HG03039 (cell line): ENCODE results near the gene PTPRCAP.
"Not testable (repeated sequence)": the region's sequence is repeated elsewhere in the genome, so short reads cannot be mapped to it uniquely, and the experiment has no call there.

Source experiments
- ATAC-seq: cut with Tn5 transposase; IDR thresholded peaks from one replicate; pipeline ENCODE4 v1.9.1; 2021; ENCODE audit warnings: mild to moderate bottlenecking, moderate library complexity; ENCODE audit not compliant: unreplicated experiment

The PTPRCAP gene

DNA sequence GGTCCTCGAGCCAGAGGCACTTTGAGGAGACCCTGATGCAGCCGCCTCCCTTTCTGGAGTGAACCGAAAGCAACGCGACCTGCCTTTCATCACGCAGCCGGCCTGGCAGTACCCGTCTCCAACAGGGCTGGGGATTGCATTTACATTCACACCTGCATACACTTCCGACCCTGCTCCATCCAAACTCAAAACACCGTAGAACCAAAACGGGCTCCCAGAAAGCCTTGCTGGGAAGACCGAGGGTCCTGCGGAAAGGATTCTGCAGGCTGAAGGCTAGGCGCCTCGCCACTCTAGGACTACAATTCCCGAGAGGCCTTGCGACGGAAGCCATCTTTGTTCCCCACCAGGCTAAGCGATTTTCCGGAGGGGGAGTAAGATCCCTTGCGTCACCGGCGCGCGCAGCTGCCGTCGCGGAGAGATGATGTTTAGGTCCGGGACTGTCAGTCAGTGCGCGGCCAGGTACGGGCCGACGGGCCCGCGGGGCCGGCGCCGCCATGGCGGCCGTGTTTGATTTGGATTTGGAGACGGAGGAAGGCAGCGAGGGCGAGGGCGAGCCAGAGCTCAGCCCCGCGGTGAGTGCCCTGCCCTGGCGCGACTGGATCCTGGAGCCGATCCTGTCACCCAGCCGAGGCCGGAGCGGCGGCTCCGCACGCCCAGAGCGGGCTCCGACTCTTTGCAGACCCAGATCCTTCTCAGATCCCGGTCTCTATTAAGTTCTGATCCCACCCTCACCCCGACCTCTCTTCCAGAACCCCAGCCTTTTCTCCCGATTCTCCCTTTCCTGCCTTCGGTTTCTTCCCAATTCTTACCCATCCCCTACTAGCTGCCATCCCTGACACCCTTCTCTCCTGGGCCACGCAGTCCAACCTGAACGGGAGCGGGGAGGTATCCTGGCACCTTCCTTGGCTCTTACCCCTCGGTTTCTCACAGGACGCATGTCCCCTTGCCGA is 9.2 kb downstream of the PTPRCAP start, which contains the start of gene RPS6KB2:
TSS of gene RPS6KB2 (plus strand) at position 443 of the 950 bp plus-strand sequence. CDS start at position 495, 52 bp downstream.
- ATAC-seq = peak; percentile 69

DNA sequence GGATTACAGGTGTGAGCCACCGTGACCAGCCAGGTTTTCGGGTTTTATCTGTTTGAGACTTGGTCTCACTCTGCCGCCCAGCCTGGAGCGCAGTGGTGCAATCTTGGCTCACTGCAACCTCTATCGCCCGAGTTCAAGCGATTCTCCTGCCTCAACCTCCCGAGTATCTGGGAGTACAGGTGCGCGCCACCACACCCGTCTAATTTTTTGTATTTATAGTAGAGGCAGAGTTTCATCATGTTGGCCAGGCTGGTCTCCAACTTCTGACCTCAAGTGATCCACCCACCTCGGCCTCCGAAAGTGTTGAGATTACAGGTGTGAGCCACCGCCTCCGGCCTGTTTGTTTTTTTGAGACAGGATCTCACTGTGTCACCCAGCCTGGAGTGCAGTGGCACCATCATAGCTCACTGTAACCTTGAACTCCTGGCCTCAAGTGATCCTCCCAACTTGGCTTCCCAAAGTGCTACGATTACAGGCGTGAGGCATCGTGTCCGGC is 10.1 kb downstream of the PTPRCAP start:
- ATAC-seq = not testable (repeated sequence)

DNA sequence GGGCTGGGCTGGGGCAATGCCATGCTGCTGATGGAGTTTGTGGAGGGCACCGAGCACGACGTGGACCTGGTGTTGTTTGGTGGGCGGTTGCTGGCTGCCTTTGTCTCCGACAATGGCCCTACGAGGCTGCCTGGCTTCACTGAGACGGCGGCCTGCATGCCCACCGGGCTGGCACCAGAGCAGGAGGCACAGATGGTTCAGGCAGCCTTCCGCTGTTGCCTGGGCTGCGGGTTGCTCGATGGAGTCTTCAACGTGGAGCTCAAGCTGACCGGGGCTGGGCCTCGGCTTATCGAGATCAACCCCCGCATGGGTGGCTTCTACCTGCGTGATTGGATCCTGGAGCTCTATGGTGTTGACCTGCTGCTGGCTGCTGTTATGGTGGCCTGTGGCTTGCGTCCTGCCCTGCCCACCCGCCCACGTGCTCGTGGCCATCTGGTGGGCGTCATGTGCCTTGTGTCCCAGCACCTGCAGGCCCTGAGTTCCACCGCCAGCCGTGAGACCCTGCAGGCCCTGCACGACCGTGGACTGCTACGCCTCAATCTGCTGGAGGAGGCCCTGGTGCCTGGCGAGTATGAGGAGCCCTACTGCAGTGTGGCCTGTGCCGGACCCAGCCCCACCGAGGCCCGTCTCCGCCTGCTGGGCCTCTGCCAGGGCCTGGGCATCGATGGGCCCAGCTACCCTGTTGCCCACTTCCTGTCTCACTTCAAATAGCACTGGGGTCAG is 13.4 kb downstream of the PTPRCAP start:
- ATAC-seq = no peak

DNA sequence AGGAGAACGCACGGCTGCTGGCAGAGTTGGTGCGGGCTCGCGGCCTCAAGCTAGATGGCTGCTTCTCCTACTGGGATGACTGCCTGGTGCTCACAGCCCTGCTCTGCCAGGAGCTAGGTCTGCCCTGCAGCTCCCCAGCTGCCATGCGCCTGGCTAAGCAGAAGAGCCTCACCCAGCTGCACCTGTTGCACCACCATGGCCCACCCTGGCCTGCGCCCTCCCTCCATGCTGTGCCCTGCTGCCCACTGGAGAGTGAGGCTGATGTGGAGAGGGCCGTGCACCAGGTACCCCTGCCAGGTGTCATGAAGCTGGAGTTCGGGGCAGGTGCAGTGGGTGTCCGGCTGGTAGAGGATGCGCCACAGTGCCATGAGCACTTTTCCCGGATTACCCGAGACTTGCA is 14.0 kb downstream of the PTPRCAP start:
- ATAC-seq = no peak

DNA sequence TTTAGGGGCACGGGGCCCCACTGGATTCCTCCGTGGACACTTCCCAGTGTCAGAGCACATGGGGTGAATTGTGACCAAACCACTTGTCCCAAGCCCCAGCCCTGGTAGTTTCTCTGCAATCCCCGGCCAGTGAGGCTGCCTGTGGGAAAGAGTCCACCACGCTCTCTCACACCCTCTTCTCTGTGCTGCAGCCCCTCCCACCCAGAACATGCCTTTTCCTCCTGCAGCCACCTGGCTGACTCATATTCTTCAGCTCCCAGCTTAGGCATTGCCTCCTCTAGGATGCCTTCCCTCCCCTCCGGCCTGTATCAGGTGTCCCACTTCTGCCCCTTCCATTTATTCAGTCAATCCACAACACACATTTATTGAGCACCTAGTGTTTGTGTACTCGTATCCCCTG is 14.6 kb downstream of the PTPRCAP start:
- no peak for ATAC-seq

DNA sequence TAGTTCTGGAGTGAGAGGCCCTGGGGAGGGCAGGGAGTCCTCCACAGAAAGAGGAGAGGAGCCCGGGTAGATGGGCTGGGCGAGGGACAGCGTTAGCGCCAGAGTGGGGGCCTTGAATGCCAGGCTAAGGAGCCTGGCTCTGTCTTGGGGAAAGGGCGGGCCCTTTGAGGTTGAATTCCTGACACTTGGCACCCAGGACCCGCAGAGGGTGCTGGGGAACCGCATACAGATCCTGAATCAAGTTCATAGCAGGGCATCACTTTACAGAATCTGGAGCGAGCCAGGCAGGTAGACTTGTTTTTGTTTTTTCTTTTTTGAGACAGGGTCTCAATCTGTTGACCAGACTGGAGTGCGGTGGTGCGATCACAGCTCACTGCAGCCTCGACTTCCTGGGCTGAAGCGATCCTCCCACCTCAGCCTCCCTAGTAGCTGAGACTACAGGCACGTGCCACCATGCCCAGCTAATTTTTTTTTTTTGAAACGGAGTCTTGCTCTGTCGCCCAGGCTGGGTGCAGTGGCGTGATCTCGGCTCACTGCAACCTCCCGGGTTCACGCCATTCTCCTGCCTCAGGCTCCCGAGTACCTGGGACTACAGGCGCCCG is 16.0 kb downstream of the PTPRCAP start:
- ATAC-seq = no peak

DNA sequence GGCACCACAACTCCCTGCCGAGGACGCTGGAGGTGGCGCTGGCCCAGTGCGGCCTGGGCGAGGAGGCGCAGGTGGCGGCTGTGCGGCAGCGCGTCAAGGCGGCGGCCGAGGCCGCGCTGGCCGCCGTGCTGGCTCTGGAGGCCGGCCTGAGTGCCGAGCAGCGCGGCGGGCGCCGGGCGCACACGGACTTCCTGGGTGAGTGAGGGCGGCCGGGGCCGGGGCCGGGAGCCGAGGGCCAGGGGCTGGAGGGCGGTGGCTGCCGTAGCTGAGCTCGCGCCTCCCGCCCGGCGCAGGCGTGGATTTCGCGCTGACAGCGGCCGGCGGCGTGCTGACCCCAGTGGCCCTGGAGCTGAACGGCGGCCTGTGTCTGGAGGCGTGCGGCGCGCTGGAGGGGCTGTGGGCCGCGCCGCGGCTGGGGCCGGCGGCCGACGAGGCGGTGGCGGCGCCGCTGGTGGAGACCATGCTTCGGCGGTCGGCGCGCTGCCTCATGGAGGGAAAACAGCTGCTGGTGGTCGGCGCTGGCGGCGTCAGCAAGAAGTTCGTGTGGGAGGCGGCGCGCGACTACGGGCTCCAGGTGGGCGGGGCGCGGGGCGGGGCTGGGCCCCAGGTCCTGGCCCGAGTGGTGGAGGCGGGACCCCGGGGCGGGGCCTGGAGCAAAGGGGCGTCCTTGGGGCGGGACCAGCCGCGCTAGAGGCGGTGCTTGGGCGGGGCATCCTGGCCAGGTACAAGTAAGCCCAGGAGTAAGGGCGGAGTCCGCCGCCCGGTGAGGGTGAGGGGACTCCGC is 16.6 kb downstream of the PTPRCAP start:
- peak; percentile 84 for ATAC-seq

DNA sequence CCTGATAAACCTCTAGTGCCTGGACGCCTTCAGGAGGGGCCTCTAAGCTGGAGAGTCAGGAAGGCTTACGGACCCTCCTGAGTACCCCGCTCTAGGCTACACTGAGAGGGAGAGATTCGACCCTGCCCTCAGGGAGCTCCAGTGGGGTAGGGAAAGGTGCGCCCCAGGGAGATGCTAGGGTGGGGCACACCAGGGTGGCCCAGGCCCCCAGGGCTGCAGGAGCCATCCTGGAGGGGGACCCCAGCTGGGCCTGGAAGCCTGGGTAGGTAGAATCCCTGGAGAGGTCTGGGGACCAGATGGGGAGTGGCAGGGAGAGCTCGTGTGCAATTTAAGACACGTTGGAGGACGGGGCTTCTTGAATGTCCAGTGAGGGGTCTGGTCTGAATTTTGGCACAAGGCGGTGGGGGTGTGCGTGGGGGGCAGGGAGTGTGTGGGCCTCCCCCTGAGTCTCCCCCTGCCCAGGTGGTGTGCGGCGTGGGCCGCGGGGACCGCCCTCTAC is 17.3 kb downstream of the PTPRCAP start:
- ATAC-seq = no peak

DNA sequence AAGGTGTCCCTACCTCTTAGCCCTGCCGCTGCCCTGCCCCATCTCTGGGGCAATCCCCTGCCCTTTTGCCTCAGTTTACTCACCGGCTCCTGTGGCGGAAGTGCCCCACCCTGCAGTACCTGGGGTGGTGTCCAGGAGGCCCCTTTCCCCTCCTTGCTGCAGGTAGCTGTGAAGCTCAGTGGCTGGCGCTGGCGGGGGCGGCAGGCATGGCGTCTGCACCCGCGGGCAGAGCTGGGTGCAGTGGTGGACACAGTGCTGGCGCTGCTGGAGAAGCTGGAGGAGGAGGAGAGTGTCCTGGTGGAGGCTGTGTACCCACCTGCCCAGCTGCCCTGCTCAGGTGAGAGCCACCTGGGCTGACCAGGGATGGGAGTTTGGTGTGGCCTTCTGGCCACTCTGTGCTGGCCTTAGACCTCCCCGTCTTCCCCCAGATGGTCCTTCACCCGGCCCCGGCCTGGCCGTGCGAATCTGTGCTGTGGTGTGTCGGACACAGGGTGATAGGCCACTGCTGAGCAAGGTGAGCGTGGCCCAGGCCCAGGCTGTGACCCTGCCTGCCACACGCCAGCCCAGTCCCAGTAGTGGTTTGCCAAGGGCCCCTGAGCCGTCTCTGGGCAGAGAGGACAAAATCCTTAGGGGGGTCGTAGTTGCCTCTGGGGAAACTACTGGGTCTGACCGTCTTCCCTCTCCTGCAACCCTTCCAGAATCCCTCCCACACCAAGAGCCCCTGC is 18.0 kb downstream of the PTPRCAP start:
- no peak for ATAC-seq

DNA sequence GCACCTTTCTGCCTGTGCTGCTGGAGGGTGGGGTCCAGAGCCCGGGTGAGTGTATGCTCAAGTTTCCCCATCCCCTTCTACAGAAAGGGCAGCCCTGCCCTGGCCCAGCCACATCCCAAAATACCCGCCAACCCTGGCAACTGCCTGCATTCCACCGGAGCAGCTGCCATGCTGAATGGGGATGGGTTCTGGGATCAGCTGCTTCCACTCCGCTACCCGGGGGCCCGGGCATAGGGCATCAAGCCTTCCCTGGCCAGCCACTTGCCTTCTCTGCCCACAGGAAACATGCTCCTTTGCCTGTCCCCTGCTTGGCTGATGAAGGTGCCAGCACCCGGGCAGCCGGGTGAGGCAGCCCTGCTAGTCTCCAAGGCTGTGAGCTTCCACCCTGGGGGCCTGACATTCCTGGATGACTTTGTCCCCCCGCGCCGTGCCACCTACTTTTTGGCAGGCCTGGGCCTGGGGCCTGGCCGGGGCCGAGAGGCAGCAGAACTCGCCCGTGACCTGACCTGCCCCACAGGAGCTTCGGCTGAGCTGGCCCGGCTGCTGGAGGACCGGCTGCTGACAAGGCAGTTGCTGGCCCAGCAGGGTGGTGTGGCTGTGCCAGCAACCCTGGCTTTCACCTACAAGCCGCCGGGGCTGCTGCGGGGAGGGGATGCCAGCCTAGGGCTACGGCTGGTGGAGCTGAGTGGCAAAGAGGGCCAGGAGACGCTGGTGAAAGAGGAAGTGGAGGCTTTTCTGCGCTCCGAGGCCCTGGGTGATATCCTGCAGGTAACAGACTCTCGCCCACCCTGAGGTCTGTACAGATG is 18.8 kb downstream of the PTPRCAP start:
- ATAC-seq = no peak

DNA sequence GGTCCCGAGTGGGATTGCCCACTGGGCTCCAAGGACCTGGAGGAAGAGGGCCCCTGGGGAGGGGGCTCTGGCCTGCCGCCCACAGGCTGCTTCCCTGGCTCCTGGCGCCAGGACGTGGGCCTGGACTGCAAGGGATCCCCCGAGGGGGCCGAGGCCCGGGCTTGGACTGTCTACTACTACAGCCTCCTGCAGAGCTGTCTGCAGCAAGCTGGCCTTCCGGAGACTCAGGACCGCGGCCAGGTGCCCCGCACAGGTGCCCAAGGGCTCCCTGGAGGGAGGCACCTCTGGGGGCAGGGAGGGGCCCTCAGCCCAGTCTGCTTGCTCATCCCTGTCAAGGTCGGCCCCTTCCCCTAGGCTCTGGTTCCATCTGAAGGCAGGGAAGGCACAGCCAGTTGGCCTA is 20.1 kb downstream of the PTPRCAP start:
- no peak for ATAC-seq

DNA sequence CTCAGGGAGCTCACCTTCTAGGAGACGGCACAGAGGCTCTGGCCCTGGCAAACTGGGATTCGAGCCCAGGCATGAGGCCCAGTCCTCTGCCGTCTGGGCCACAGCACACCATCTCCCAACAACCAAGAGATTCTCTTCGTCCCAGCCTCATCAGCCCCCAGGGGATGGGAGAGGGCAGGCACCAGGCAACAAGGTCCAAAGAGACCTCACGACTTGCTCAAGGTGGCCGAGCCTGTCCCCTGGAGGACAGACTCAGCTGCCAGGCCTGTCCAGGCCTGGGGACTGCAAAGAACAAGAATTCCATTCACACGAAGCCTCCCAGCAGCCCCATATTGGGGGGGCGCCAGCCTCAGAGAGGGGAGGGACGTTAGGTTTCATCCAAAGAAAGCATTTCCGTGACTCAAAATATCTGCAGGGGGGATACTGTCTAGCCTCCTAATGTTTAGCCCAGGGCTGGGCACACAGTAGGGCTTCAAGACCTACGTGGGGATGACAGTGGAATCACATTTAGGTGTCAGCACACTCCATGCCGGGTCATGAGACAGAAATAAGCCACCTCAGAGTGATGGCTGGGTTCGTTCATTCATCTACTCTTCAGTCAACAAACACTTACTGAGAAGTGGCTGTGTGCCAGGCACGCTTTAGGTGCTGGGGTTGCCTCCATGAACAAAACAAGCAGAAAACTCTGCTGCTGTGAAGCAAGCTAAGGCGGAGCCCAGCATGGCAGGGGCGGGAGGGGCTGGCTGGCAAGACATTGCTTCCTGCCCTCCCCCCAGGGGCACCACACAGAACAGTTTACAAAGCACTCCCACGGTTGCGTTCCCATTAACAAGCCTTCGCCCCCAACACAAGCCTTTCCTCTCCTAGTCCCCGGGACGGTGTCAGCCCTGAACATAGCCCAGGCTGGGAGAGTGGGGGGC is 20.8 kb downstream of the PTPRCAP start:
- no peak for ATAC-seq

DNA sequence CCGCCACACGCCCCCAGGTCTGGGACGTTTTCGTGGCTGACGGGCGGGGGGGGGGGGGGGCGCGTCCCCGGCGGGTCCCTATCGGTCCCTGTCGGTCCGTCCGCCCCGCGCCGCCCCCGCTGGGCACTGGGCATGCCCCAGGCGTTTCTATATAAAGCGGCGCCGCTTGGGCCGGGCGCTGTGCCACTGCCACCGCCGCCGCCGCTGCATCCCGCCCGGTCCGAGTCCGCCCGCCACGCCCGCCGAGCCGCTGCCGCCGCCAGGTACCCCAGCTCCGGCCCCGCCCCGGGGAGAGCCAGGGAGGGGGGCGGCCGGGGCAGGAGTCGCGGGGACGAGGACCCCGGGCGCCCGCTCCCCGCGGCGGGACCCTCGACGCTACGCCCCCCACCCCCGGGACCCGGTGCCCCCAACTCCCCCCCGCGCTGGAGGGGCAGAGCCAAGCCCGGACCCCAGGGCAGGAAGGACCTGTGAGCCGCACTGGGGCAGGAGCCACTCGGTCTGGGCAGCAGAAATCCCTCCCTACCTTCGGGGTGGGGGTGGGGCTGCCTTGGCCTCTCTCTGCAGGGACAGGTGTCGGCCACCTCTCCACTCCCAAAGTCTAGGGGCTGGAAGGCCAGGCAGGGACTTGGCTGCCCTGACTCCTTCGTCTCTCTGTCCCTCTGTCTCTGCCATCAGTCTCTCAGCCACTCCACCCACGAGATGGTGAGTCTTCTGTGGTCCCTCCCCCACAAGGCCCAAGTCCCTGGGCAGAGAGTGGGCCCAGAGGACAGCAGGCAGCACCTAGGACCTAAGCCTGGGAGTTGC is 21.8 kb downstream of the PTPRCAP start, which contains the start of gene CARNS1:
TSS of gene CARNS1 (plus strand) at position 178 of the 804 bp plus-strand sequence. CDS start at position 700, 522 bp downstream.
- no peak for ATAC-seq

DNA sequence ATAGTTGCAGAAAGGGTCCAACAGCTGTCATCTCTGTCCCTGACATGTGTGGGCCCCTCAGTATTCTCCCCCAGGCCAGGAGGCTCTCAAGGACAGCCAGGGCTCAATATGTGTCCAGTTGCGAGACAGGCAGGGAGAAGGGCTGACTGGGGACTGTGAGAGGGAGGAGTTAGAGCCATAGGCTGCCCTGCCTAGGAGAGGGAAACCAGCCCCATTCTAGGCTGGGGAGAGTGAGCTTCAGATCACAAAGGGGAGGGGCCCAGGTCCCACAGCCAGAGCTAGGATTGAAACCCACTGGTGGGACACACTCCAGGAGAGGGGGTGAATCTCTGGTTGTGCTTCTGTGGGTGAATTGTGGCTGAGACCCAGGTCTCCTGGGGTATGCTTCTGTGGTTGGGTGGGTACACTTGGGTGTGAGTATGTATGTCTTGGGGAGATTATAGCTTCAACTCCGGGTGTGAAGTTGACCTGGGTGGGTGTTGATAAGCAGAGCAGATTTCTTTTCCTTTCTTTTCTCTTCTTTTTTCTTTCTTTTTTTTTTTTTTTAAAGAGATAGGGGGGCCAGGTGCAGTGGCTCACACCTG is 24.1 kb downstream of the PTPRCAP start:
- no peak for ATAC-seq

DNA sequence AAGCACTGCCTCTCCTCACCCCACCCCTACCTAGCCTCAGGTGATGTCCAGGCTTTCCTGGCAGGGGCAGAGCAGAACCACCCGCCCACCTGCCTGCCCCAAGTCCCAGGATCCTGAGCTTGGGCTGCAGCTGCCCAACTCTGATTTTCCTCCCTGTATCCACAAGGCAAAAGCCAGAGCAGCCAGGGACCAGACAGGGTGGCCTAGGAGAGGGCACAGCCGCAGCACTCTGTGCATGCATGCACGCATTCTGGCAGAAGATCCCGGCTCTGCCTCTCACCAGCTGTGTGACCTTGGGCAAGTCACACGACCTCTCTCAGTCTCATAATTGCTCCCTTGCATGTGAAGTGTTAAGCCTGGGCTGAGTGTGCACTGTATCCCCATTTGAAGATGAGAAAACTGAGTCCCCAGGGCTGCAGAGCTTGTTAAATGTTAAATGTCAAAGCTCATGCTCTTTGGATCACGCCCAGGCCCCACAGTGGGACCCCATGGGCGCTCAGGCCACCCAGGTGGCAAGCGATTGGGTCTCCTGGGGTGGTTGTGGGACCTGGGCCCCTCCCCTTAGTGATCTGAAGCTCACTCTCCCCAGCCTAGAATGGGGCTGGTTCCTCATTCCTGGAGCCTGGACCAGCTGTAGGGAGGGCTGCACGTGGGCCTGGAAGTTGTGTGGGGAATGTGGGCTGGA is 24.8 kb downstream of the PTPRCAP start:
- no peak for ATAC-seq

DNA sequence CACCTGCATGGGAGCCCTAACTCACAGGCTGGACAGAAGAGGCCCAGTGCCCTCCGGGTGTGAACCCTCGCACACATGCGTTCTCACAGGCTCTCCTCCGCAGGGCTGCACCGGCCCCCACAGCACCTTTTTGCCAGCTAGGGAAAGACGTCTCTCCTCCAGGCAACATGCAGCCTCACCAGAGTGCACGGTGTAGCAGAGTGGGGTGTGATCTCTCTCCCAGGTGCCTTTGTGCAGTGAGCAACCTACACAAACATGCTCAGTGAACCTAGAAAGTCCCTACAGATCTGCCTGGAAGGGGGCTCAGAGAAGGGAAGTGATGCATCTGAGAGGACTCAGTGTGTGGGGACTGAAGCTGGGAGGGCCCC is 25.7 kb downstream of the PTPRCAP start:
- ATAC-seq = no peak
